Fibroblast of lung (primary cell): ENCODE measurements around the gene RALGDS. TPM values are rescaled to one million over a fixed set of nuclear protein-coding genes. Genes with fewer than 3 reads are reported as not detected.

Experiments used
- DNase-seq, 2 donors: peaks; one replicate each; pipeline versions ENCODE4 v3.0.0 to v3.0.0-alpha.2; 2010; ENCODE audit warnings: low read depth in 2 of 2
- H2AFZ ChIP-seq: 2 replicates; pipeline ENCODE4 v1.5.1; 2012; ENCODE audit warnings: low read length, control low read depth, inconsistent platforms
- H3K27ac ChIP-seq: 2 replicates; pipeline ENCODE4 v1.5.1; 2011; ENCODE audit warnings: low read length, control low read depth; ENCODE audit not compliant: insufficient read depth
- H3K27me3 ChIP-seq: 2 replicates; pipeline ENCODE4 v1.5.1; 2011; ENCODE audit warnings: mild to moderate bottlenecking, low read length; ENCODE audit not compliant: control insufficient read depth, insufficient read depth
- H3K36me3 ChIP-seq: 2 replicates; pipeline ENCODE4 v1.5.1; 2011; ENCODE audit warnings: low read length; ENCODE audit not compliant: control insufficient read depth, insufficient read depth
- H3K4me1 ChIP-seq: 2 replicates; pipeline ENCODE4 v1.5.1; 2011; ENCODE audit warnings: low read length; ENCODE audit not compliant: control insufficient read depth, insufficient read depth; ENCODE audit errors: extremely low read depth
- H3K4me2 ChIP-seq: 2 replicates; pipeline ENCODE4 v1.5.1; 2011; ENCODE audit warnings: low read length, control low read depth; ENCODE audit not compliant: insufficient read depth; ENCODE audit errors: extremely low read depth
- H3K4me3 ChIP-seq, 4 experiments: fragments of 200-600 bp in 1 of 4; sonication (generic) in 1 of 4; replicated peaks in 1 of 4; 2 replicates each; pipeline ENCODE4 v1.5.1; 2011 to 2016; ENCODE audit warnings: low read length in 4 of 4, low read depth in 3 of 4, mild to moderate bottlenecking in 3 of 4, control low read depth in 2 of 4, inconsistent platforms in 1 of 4, mixed read lengths in 1 of 4; ENCODE audit not compliant: insufficient read depth in 1 of 4; ENCODE audit errors: control extremely low read depth in 1 of 4
- H3K79me2 ChIP-seq: 2 replicates; pipeline ENCODE4 v1.5.1; 2012; ENCODE audit warnings: mild to moderate bottlenecking, low read length, inconsistent platforms; ENCODE audit not compliant: control insufficient read depth, insufficient read depth
- H3K9ac ChIP-seq: 2 replicates; pipeline ENCODE4 v1.5.1; 2011; ENCODE audit warnings: mild to moderate bottlenecking, low read length, control low read depth; ENCODE audit not compliant: insufficient read depth
- H3K9me3 ChIP-seq: 2 replicates; pipeline ENCODE4 v1.5.1; 2012; ENCODE audit warnings: low read depth, low read length; ENCODE audit not compliant: control insufficient read depth, insufficient read depth
- H4K20me1 ChIP-seq: 2 replicates; pipeline ENCODE4 v1.5.1; 2011; ENCODE audit warnings: low read length; ENCODE audit not compliant: control insufficient read depth, insufficient read depth; ENCODE audit errors: extremely low read depth
- CTCF ChIP-seq, 2 donors: IDR thresholded peaks in 1 of 2; conservative IDR thresholded peaks in 1 of 2; 1 replicate in 1 of 2; 2 replicates in 1 of 2; pipeline ENCODE4 v1.5.1; 2011 to 2012; ENCODE audit warnings: low read length in 2 of 2, control low read depth in 1 of 2, inconsistent platforms in 1 of 2, low read depth in 1 of 2, mild to moderate bottlenecking in 1 of 2
- EZH2 ChIP-seq: IDR thresholded peaks from 2 replicates; pipeline ENCODE4 v1.5.1; 2012; ENCODE audit warnings: low read length, control low read depth, mild to moderate bottlenecking; ENCODE audit errors: missing control alignments
- polyA plus RNA-seq, 2 donors: library from polyadenylated mRNA; depleted of rRNA in 1 of 2; stranded (reverse) in 1 of 2; unstranded in 1 of 2; fragments of >200 nt; gene quantifications; 2 replicates each; pipeline ENCODE4 v1.2.1, GENCODE V29; 2011 to 2012; ENCODE audit warnings: missing spikeins in 1 of 2
- total RNA-seq: library from RNA; depleted of rRNA; stranded (reverse); fragments of >200 nt; gene quantifications from 2 replicates; pipeline ENCODE4 v1.2.1, GENCODE V29; 2014

The RALGDS gene
- total and polyA plus RNA-seq, 2 donors (not counting 1 experiment from before 2014, with no cell fraction given), result 16.6 to 23.6 TPM

DNA sequence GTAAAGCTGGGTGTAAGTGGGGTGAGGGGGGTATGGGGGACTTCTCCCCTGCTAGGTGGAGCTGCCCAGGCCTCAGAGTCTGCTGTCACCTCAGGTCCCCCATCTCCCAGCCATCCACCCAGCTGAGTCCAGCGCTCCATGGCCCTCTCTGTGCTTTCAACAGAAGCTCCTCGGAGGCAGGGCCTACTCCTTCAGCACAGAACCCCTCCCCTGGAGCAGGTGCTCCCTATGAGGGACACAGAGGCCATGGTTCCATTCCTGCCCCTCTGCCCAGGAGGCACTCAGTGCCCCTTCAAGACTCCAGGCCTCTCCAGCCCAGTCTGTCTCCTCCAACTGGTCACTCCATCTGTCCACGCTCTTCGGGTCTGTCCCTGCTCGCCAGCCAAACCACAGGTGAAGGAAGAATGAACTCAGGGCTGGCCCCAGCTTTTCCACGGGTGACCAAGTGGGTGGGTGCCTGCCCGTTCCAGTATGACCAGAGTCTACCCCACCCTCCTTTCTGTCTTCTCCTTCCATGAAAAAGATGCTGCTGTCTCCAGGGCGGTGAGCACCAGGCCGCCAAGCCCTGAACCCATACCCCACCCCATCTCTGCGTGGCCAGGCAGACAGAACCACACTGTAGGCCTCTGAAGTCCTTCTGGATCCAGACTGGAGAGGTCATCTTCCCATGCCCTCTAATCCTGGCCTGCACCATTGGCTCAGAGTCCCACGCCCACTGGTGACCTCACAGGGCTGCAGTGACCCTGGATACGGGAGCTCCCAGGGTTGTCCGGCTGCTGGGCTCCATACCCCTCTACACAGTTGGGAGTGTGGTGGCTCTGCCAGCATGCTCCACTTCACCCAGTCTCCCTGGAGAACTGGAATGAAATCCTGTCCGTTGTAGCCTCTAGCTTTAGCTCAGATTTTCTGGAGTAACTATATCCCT is 30.8 kb upstream of the RALGDS start:
- DNase-seq, result no peak

GRCh38 chr9:133151041-133151440 is 30.0 kb upstream of the RALGDS start:
- TF ChIP-seq EZH2 (no peak), CTCF (conservative IDR thresholded peaks at IDR 0.05 in 1 of 2, IDR thresholded peaks at IDR 0.05 in 1 of 2; ENCODE audit: low read depth in 1 of 2, low read length in 2 of 2) (no peak)
- Histone ChIP-seq H3K9ac (no peak overlapping the region), H3K4me2 (no peak overlapping the region), H3K27me3 (no peaks in the 10 kb centered on the region), H3K79me2 (no peaks in the 10 kb centered on the region), H3K4me3 (no peak overlapping the region), H4K20me1 (no peaks in the 10 kb centered on the region), H3K27ac (no peak overlapping the region), H3K36me3 (no peaks in the 10 kb centered on the region), H2AFZ (no peak overlapping the region), H3K4me1 (peaks cover 5% of the 10 kb centered on the region), H3K9me3 (no peaks in the 10 kb centered on the region)
- DNase-seq, result no peak

More for the DNA sequence above, 30.8 kb upstream of the RALGDS start:
- Histone ChIP-seq H3K9me3 (no peaks in the 10 kb centered on the region), H3K4me2 (no peak overlapping the region), H3K36me3 (no peaks in the 10 kb centered on the region), H3K4me3 (no peak overlapping the region), H3K4me1 (peaks cover 5% of the 10 kb centered on the region), H3K9ac (no peak overlapping the region), H3K27ac (no peak overlapping the region), H3K79me2 (no peaks in the 10 kb centered on the region), H2AFZ (no peak overlapping the region), H3K27me3 (no peaks in the 10 kb centered on the region), H4K20me1 (no peaks in the 10 kb centered on the region)
- TF ChIP-seq CTCF (conservative IDR thresholded peaks at IDR 0.05 in 1 of 2, IDR thresholded peaks at IDR 0.05 in 1 of 2; ENCODE audit: low read depth in 1 of 2, low read length in 2 of 2), result no peak
- TF ChIP-seq EZH2, result no peak

DNA sequence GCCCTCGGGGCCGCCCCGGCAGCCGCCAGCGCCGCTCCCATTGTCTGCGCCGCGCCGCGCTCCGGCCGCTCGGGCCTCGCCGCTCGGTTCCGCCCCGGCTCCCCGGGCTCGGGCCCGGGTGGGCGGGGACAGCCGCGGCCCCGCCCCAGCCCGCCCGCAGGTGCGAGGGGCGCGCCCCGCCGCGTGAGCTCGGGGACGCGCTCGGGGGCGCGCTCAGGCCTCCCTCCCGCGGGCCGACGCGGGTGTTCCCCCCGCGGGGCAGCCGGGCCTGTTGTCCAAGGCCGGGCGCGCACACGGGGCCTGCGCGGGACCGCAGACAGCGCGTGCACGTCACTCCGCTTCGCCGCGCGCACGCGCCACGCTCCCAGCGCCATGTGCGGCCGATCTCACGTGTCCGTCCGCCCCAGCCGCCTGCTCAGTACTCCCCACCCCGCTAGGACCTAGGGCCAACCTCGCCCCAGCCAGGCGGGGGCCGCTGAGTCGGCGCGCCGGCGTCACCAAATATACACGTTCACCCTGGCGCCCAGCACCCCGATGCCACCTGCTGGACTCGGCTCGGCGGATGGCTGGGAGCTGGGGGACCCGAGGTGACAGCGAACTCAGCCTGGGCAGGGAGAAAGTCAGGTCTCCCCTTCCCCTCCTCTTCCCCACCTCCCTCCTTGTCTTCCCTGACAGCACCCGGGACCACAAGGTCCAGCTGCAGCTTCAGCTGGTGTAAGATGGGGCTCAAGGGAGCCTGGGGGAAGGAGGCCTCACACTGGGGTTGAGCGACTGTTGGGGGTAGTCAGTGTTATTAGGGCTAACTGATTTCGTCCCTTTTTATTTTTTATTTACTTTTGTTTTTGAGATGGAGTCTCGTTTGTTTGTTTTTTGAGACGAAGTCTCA is 28.3 kb upstream of the RALGDS start:
- Histone ChIP-seq H3K4me2 (peak overlapping the region; percentile 78), H4K20me1 (no peaks in the 10 kb centered on the region), H2AFZ (peak overlapping the region; percentile 42), H3K4me1 (peaks cover 11% of the 10 kb centered on the region), H3K79me2 (no peaks in the 10 kb centered on the region), H3K9ac (peak overlapping the region; percentile 80), H3K36me3 (no peaks in the 10 kb centered on the region), H3K9me3 (no peaks in the 10 kb centered on the region), H3K27me3 (no peaks in the 10 kb centered on the region), H3K27ac (peak overlapping the region; percentile 37), H3K4me3 (peak overlapping the region; percentile 6 to 79 (median 56))
- peak; percentile 83 to 84 for DNase-seq
- no peak for TF ChIP-seq EZH2
